Activated T-helper 1 cell treated with anti-CD3 and anti-CD28 coated beads, Interleukin-12 subunit alpha, Interleukin-12 subunit beta, Interleukin-2, Interleukin-4 antibody, amounts not matched to agents 30 ng/mL and 10 ng/mL and 1 ng/mL, durations not matched to agents 14 hours and 24 hours and 36 hours (primary cell): ENCODE measurements around the gene MAST3. TPM values are rescaled to one million over a fixed set of nuclear protein-coding genes. Genes with fewer than 3 reads are reported as not detected.
A peak's percentile ranks its signal among the peaks of the same experiment; 100 is the strongest.
"Not testable (repeated sequence)": the region's sequence is repeated elsewhere in the genome, so short reads cannot be mapped to it uniquely, and the experiment has no call there.

Experiments
- DNase-seq: peaks from one replicate; pipeline ENCODE4 v3.0.0; 2021; ENCODE audit warnings: low spot score
- H3K27ac Mint-ChIP-seq: one replicate; pipeline ENCODE4 v1.8.0; 2021; ENCODE audit warnings: mild to moderate bottlenecking, mixed read lengths
- H3K27me3 Mint-ChIP-seq: one replicate; pipeline ENCODE4 v1.8.0; 2022; ENCODE audit warnings: mild to moderate bottlenecking, moderate library complexity, mixed read lengths; ENCODE audit not compliant: insufficient read depth
- H3K36me3 Mint-ChIP-seq: one replicate; pipeline ENCODE4 v1.8.0; 2021; ENCODE audit warnings: low read depth, mixed read lengths
- H3K4me1 Mint-ChIP-seq: one replicate; pipeline ENCODE4 v1.8.0; 2021; ENCODE audit warnings: low read depth, mixed read lengths
- H3K4me3 Mint-ChIP-seq: one replicate; pipeline ENCODE4 v1.8.0; 2021; ENCODE audit warnings: mild to moderate bottlenecking, moderate library complexity, mixed read lengths
- H3K9me3 Mint-ChIP-seq: one replicate; pipeline ENCODE4 v1.8.0; 2021; ENCODE audit warnings: mixed read lengths
- intact Hi-C: fragments of 100-400 bp; cut with micrococcal nuclease; formaldehyde crosslinking; loops from one replicate; pipeline ENCODE4 v1.15.1; 2024
- total RNA-seq: library from RNA; stranded (reverse); gene quantifications from 2 replicates; pipeline ENCODE4 v1.2.3, GENCODE V29; 2022

Gene MAST3
- total RNA-seq, 1 donor from 2014 or later = 16.5 TPM

GRCh38 chr19:18153556-18154134 lies 56.1 kb downstream of the MAST3 start:
- Mint-ChIP-seq H3K9me3 (no peaks in the 10 kb centered on the region), H3K4me1 (peaks cover 23% of the 10 kb centered on the region), H3K27ac (peak overlapping the region; percentile 90), H3K36me3 (peaks cover 4% of the 10 kb centered on the region), H3K4me3 (peak overlapping the region; percentile 83), H3K27me3 (peaks cover 3% of the 10 kb centered on the region)
- intact Hi-C loops = loop anchor here (1.0 to 10.0 kb wide), 6 partner anchors 8 to 1076 kb away; partner anchors contain the start of genes ARRDC2, HAUS8, LSM4 and MYO9B
- no peak for DNase-seq

GRCh38 chr19:18155095-18156087 lies 57.8 kb downstream of the MAST3 start:
- H3K27me3 Mint-ChIP-seq = peaks cover 3% of the 10 kb centered on the region
- H3K4me3 Mint-ChIP-seq = peak overlapping the region; percentile 33
- intact Hi-C loops = loop anchor here (10.0 kb wide), 1 partner anchor 211 kb away; no protein-coding TSS in a partner anchor
- H3K36me3 Mint-ChIP-seq = peaks cover 3% of the 10 kb centered on the region
- no peak for DNase-seq
- no peak overlapping the region for H3K27ac Mint-ChIP-seq
- H3K9me3 Mint-ChIP-seq = no peaks in the 10 kb centered on the region
- peaks cover 25% of the 10 kb centered on the region for H3K4me1 Mint-ChIP-seq

GRCh38 chr19:18156268-18156667 lies 58.7 kb downstream of the MAST3 start:
- Mint-ChIP-seq H3K9me3 (no peaks in the 10 kb centered on the region), H3K27ac (no peak overlapping the region), H3K4me1 (peaks cover 26% of the 10 kb centered on the region), H3K27me3 (peaks cover 3% of the 10 kb centered on the region), H3K4me3 (no peak overlapping the region), H3K36me3 (peaks cover 4% of the 10 kb centered on the region)
- intact Hi-C loops = loop anchor here (10.0 kb wide), 1 partner anchor 211 kb away; no protein-coding TSS in a partner anchor
- no peak for DNase-seq

GRCh38 chr19:18156841-18157464 lies 59.4 kb downstream of the MAST3 start:
- no peak overlapping the region for H3K27ac Mint-ChIP-seq
- H3K4me3 Mint-ChIP-seq = no peak overlapping the region
- H3K9me3 Mint-ChIP-seq = no peaks in the 10 kb centered on the region
- H3K27me3 Mint-ChIP-seq = peaks cover 3% of the 10 kb centered on the region
- no peak for DNase-seq
- intact Hi-C loops = loop anchor here (10.0 kb wide), 1 partner anchor 212 kb away; no protein-coding TSS in a partner anchor
- H3K36me3 Mint-ChIP-seq = peaks cover 4% of the 10 kb centered on the region
- peaks cover 21% of the 10 kb centered on the region for H3K4me1 Mint-ChIP-seq

- intact Hi-C loops = loop anchor here (10.0 kb wide), 1 partner anchor 213 kb away; no protein-coding TSS in a partner anchor
- H3K27me3 Mint-ChIP-seq = peaks cover 3% of the 10 kb centered on the region
Observed at GRCh38 chr19:18157465-18158063, 60.0 kb downstream of the MAST3 start.

GRCh38 chr19:18158467-18158866 lies 60.9 kb downstream of the MAST3 start:
- Mint-ChIP-seq H3K4me1 (peaks cover 13% of the 10 kb centered on the region), H3K36me3 (peaks cover 8% of the 10 kb centered on the region), H3K9me3 (no peaks in the 10 kb centered on the region), H3K4me3 (no peak overlapping the region), H3K27me3 (peaks cover 3% of the 10 kb centered on the region), H3K27ac (no peak overlapping the region)
- no peak for DNase-seq
- intact Hi-C loops = loop anchor here (10.0 kb wide), 1 partner anchor 214 kb away; no protein-coding TSS in a partner anchor

More at GRCh38 chr19:18157465-18158063, 60.0 kb downstream of the MAST3 start:
- DNase-seq = no peak
- Mint-ChIP-seq H3K4me1 (peaks cover 15% of the 10 kb centered on the region), H3K4me3 (no peak overlapping the region), H3K9me3 (no peaks in the 10 kb centered on the region), H3K36me3 (peaks cover 4% of the 10 kb centered on the region), H3K27ac (no peak overlapping the region)

GRCh38 chr19:18159059-18159616 lies 61.6 kb downstream of the MAST3 start:
- DNase-seq, H3K27ac Mint-ChIP-seq, H3K36me3 Mint-ChIP-seq, H3K4me3 Mint-ChIP-seq, H3K4me1 Mint-ChIP-seq, H3K27me3 Mint-ChIP-seq, H3K9me3 Mint-ChIP-seq: not testable (repeated sequence)
- intact Hi-C loops = loop anchor here (10.0 kb wide), 1 partner anchor 214 kb away; no protein-coding TSS in a partner anchor

- H3K27ac Mint-ChIP-seq = no peak overlapping the region
- no peak for DNase-seq
- peaks cover 8% of the 10 kb centered on the region for H3K36me3 Mint-ChIP-seq
- H3K4me1 Mint-ChIP-seq = peaks cover 5% of the 10 kb centered on the region
- intact Hi-C loops = loop anchor here (5.0 to 10.0 kb wide), 2 partner anchors 92 to 215 kb away; no protein-coding TSS in a partner anchor
- H3K27me3 Mint-ChIP-seq = no peaks in the 10 kb centered on the region
- no peaks in the 10 kb centered on the region for H3K9me3 Mint-ChIP-seq
- no peak overlapping the region for H3K4me3 Mint-ChIP-seq
Observed at GRCh38 chr19:18159810-18160209, 62.2 kb downstream of the MAST3 start.

GRCh38 chr19:18160493-18160970 lies 63.0 kb downstream of the MAST3 start:
- Mint-ChIP-seq H3K27me3 (no peaks in the 10 kb centered on the region), H3K9me3 (no peaks in the 10 kb centered on the region), H3K27ac (peak overlapping the region; percentile 84), H3K4me1 (peaks cover 5% of the 10 kb centered on the region), H3K36me3 (peaks cover 8% of the 10 kb centered on the region), H3K4me3 (peak overlapping the region; percentile 72)
- intact Hi-C loops = loop anchor here (5.0 kb wide), 1 partner anchor 92 kb away; no protein-coding TSS in a partner anchor
- DNase-seq = no peak

GRCh38 chr19:18160971-18161635 lies 63.5 kb downstream of the MAST3 start:
- Mint-ChIP-seq H3K27me3 (no peaks in the 10 kb centered on the region), H3K4me1 (peaks cover 5% of the 10 kb centered on the region), H3K36me3 (peaks cover 11% of the 10 kb centered on the region), H3K4me3 (peak overlapping the region; percentile 72), H3K9me3 (no peaks in the 10 kb centered on the region), H3K27ac (no peak overlapping the region)
- intact Hi-C loops = loop anchor here (1.0 to 5.0 kb wide), 6 partner anchors 8 to 475 kb away; partner anchors contain the start of genes IFI30, LSM4 and PIK3R2
- DNase-seq = peak; percentile 80

- peaks cover 9% of the 10 kb centered on the region for H3K36me3 Mint-ChIP-seq
Observed at GRCh38 chr19:18161636-18162002, 64.0 kb downstream of the MAST3 start.

More at GRCh38 chr19:18161636-18162002, 64.0 kb downstream of the MAST3 start:
- Mint-ChIP-seq H3K4me1 (peaks cover 5% of the 10 kb centered on the region), H3K4me3 (peak overlapping the region; percentile 42), H3K27me3 (no peaks in the 10 kb centered on the region), H3K9me3 (no peaks in the 10 kb centered on the region), H3K27ac (peak overlapping the region; percentile 23)
- intact Hi-C loops = loop anchor here (1.0 to 5.0 kb wide), 6 partner anchors 8 to 475 kb away; partner anchors contain the start of genes IFI30, LSM4 and PIK3R2
- DNase-seq = no peak
